ENCODE measurements around the gene NEK1.
"Not testable (repeated sequence)": the region's sequence is repeated elsewhere in the genome, so short reads cannot be mapped to it uniquely, and the experiment has no call there.

NEK1 gene

DNA sequence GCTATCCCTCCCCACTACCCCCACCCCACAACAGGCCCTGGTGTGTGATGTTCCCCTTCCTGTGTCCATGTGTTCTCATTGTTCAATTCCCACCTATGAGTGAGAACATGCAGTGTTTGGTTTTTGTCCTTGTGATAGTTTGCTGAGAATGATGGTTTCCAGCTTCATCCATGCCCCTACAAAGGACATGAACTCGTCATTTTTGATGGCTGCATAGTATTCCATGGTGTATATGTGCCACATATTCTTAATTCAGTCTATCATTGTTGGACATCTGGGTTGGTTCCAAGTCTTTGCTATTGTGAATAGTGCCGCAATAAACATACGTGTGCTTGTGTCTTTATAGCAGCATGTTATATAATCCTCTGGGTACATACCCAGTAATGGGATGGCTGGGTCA is 118.1 kb downstream of the NEK1 start:
- DNase-seq (ENCODE audit: low spot score) = not testable (repeated sequence)

DNA sequence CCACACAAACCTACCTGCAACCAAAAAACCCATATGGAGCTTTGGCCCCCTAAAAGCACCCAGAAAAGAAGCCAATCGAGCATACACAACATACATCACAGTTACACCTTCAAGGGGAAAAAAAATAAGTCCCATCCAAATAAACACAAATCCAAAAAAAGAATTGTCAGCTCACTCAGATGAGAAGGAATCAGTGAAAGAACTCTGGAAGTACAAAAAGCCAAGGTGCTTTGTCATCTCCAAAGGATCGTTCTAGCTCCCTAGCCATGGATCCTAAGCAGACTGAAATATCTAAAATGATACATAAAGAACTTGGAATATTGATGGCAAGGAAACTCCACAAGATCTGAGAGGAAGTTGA is 119.2 kb downstream of the NEK1 start:
- no peak for DNase-seq (ENCODE audit: low spot score)

GRCh38 chr4:169492436-169493163 is 119.8 kb downstream of the NEK1 start:
- DNase-seq (ENCODE audit: low spot score) = peak; percentile 41

DNA sequence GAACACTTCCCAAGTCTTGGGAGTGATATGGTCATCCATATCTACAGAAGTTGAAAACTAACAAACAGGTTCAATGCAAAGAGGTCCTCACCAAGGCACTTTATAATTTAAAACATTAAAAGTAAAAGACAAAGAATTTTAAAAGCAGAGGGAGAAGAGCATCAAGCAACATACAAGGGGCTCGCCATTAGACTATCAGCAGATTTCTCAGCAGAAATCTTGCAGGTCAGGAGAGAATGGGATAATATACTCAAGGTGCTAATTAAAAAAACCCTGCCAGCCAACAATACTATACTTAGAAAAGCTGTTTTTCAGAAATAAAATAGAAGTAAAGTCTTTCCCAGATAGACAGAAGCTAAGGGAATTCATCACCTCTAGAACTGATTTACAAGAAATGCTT is 121.2 kb downstream of the NEK1 start:
- no peak for DNase-seq (ENCODE audit: low spot score)

- no peak for DNase-seq (ENCODE audit: low spot score)
These were observed 123.1 kb downstream of the NEK1 start for GRCh38 chr4:169489306-169489705.

- DNase-seq (ENCODE audit: low spot score) = peak; percentile 30
These were observed 126.3 kb downstream of the NEK1 start for GRCh38 chr4:169485791-169486742.

DNA sequence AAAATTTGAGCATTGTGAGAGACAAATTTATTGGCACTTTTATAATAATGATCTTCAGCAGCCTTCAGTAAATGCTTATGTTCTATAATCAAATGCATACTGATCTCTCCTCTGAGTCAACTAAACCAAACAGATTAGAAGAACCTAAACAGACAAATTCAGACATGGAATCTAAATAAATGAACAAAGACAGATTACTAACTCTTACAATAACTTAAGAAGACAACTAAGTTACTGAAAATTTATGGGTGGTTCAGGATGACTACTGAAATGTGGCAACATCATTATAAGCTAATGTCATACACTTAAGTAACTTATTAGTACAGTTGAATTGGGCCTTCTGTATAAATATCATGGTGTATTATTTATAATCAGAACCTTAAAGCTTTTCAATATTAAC is 127.3 kb downstream of the NEK1 start:
- no peak for DNase-seq (ENCODE audit: low spot score)

- DNase-seq (ENCODE audit: low spot score) = no peak
These were observed 127.9 kb downstream of the NEK1 start for GRCh38 chr4:169484485-169484884.

DNA sequence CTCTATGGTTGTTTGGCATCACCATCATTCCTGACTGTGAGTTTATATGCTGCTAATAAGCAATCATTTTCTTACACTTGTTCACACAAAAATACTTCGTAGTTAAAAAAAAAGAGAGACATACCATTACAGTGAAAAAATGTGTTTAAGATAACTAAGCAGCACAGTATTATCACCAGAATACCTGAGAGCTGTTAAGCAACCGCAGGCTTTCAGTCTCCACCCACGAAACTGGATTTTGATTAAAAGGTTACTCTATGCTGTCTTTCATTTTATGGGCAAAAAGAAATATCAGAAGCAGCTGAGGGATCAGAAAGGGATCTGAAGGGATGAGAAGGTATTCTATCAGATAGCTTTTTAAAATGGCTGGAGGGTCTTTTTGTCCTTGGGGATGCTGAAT is 148.3 kb downstream of the NEK1 start:
- no peak for DNase-seq (ENCODE audit: low spot score)

DNA sequence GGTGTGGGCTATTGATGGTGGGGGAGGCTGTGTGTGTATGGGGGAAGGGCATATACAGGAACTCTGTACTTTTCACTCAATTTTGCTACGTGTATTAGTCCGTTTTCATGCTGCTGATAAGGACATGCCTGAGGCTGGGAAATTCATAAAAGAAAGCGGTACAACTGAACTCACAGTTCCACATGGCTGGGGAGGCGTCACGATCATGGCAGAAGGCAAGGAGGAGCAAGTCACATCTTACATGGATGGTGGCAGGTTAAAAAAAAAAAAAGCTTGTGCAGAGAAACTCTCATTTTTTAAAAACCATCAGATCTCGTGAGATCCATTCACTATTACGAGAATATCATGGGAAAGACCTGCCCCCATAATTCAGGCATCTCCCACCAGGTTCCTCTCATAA is 152.3 kb downstream of the NEK1 start:
- DNase-seq (ENCODE audit: low spot score) = no peak

DNA sequence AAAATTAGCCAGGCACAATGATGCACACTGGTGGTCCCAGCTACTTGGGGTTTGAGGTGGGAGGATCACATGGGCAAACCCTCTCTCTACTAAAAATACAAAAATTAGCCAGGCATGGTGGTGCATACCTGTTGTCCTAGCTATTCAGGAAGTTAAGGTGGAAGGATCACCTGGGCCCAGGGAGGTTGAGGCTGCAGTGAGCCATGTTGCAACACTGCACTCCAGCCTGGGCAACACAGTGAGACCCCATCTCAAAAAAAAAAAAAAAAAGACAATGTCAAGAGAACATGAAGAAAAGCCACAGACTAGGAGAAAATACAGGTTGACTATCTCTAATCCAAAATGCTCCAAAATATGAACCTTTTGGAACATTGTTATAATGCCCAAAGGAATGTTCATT is 153.8 kb downstream of the NEK1 start:
- no peak for DNase-seq (ENCODE audit: low spot score)

- DNase-seq (ENCODE audit: low spot score) = not testable (repeated sequence)
These were observed 159.7 kb downstream of the NEK1 start for GRCh38 chr4:169452644-169453043.

DNA sequence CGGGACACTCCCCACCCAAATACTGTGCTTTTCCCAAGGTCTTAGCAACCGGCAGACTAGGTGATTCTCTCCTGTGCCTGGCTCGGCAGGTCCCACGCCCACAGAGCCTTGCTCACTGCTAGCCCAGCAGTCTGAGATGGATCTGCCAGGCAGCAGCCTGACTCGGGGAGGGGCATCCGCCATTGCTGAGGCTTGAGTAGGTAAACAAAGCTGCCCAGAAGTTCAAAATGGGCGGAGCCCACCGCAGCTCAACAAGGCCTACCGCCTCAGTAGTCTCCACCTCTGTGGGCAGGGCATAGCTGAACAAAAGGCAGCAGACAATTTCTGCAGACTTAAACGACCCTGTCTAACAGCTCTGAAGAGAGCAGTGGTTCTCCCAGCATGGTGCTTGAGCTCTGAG is 163.4 kb downstream of the NEK1 start:
- not testable (repeated sequence) for DNase-seq (ENCODE audit: low spot score)

DNA sequence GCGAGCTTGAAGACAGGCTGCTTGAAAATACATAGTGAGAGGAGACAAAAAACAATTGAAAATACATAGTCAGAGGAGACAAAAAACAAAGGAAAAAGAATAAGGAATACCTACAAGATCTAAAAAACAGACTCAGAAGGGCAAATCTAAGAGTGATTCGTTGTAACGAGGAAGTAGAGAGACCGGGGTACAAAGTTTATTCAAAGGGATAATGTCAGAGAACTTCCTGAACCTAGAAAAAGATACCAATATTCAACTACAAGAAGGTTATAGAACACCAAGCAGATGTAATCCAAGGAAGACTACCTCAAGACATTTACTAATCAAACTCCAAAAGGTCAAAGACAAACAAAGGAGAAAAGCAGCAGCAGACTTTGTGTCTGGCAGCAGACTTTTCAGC is 165.6 kb downstream of the NEK1 start:
- DNase-seq (ENCODE audit: low spot score) = no peak

GRCh38 chr4:169443748-169444147 is 168.6 kb downstream of the NEK1 start:
- no peak for DNase-seq (ENCODE audit: low spot score)

GRCh38 chr4:169440446-169440845 is 171.9 kb downstream of the NEK1 start:
- DNase-seq (ENCODE audit: low spot score) = no peak

GRCh38 chr4:169439244-169439643 is 173.1 kb downstream of the NEK1 start:
- DNase-seq (ENCODE audit: low spot score) = no peak

DNA sequence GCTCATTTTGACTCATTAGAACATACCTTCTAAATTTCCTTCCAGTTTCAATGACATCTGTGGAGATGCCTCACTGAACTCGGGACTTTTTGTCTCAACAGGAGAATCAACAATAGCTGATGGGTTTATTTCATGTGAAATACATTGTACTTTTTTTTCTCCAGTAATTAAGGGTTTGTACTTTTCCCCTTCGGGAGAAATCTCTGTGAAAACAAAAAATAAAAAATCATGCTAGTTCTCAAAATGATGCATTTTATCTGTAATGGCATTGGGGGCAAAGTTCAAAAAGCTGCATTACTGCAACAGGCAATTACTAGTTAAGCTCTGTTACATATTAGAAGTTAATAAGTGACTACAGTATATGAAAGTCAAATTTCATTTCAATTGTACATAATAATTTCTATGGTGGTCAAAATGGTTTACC is 174.3 kb downstream of the NEK1 start:
- DNase-seq (ENCODE audit: low spot score) = no peak

GRCh38 chr4:169437299-169438047 is 174.9 kb downstream of the NEK1 start:
- DNase-seq (ENCODE audit: low spot score) = no peak

DNA sequence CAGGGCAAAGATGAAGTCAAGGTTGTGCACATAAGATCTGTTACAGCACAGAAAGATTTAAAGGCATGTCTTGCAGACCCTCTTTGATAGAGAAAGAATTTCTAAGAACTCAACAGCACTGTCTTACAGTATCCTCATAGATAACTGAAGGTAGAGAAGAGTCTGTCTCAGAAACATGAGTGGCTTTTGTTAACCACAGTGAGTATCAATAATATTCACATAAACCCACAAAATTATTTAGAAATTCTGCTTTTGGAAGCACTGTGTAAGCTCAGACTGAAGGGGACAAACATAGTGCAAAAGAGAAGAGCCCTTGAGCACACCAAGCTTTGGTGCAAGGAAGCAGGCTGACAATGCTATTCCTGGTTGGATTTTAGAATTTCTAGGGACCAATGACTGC is 175.6 kb downstream of the NEK1 start:
- DNase-seq (ENCODE audit: low spot score) = no peak

GRCh38 chr4:169428376-169428775 is 184.0 kb downstream of the NEK1 start:
- no peak for DNase-seq (ENCODE audit: low spot score)

DNA sequence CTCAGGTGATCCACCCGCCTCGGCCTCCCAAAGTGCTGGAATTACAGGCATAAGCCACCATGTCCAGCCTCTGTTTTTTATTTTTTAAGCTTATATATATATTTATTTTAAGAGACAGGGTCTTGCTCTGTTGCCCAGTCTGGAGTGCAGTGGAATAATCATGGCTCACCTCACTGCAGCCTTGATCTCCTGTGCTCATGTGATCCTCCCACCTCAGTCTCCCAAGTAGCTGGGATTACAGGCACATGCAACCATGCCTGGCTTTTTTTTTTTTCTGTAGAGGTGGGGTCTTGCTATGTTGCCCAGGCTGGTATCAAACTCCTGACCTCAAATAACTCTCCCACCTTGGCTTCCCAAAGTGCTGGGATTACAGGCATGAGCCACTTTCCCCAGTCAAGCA is 184.7 kb downstream of the NEK1 start:
- DNase-seq (ENCODE audit: low spot score) = not testable (repeated sequence)

DNA sequence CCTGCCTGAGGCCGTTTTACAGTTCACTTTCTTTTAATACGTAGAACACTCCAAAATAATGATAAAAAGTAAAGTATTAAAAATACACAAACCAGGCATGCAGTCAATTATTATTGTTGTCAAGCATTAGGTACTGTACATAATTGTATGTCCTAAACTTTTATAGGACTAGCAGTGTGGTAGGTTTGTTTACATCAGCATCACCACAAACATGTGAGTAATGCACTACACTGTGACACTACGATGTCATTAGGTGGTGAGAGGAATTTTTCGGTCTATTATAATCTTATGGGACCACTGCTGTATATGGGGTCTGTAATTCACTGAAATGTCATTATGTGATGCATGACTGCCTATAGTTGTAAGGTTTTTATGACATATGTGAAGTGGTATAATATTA is 192.1 kb downstream of the NEK1 start:
- DNase-seq (ENCODE audit: low spot score) = no peak

Data from hematopoietic multipotent progenitor cell treated with erythropoietin and hydrocortisone succinate and interleukin-3 and kit ligand, for 17 days (in vitro differentiated cells).